Measurements from ENCODE around the gene MRPS21. TPM values are rescaled to one million over a fixed set of nuclear protein-coding genes. Genes with fewer than 3 reads are reported as not detected.

MRPS21 gene
- total and polyA plus RNA-seq, 8 donors, result 19.6 to 70.0 (median 26.9) TPM

GRCh38 chr1:150280138-150280707 lies 13.4 kb upstream of the MRPS21 start:
- WGBS, 2 donors, result 41 to 54% methylated on average over 6 of the region's 6 CpGs
- Histone ChIP-seq H3K4me1 (peaks cover 0 to 4% (median 3%) of the 10 kb centered on the region in 3 donors), H3K27ac (no peak overlapping the region), H3K4me3 (no peak overlapping the region), H3K27me3 (no peaks in the 10 kb centered on the region), H3K9me3 (no peaks in the 10 kb centered on the region), H3K36me3 (no peaks in the 10 kb centered on the region)
- intact Hi-C loops (cut with DNase I), result no loop called here
- TF ChIP-seq CTCF (IDR thresholded peaks at IDR 0.05), result no peak
- ATAC-seq, result no peak
- DNase-seq, result no peak
- FAIRE-seq, result no peak

- DNase-seq (peak in 5 of 6 donors; percentile 64 to 72 (median 69)), FAIRE-seq (peak; percentile 34), ATAC-seq (peak; percentile 57 to 86 (median 76))
- H3K27me3 ChIP-seq, result no peaks in the 10 kb centered on the region
- H3K9me3 ChIP-seq, result no peaks in the 10 kb centered on the region
- H3K4me3 ChIP-seq, result peak overlapping the region; percentile 14 to 60 (median 38)
- peak; percentile 21 to 49 (median 41) for TF ChIP-seq CTCF (IDR thresholded peaks at IDR 0.05)
- H3K36me3 ChIP-seq, result peaks cover 0 to under 1% (median 0%) of the 10 kb centered on the region in 3 donors
- intact Hi-C loops (cut with DNase I), result no loop called here
- H3K4me1 ChIP-seq, result peaks cover 0 to 4% (median 3%) of the 10 kb centered on the region in 3 donors
- WGBS, 2 donors, result 0 to 1% methylated on average over 15 of the region's 15 CpGs
- peak overlapping the region; percentile 67 to 76 (median 72) for H3K27ac ChIP-seq
Observed at GRCh38 chr1:150281221-150281757, 12.4 kb upstream of the MRPS21 start.

- DNase-seq, result peak; percentile 86 to 93 (median 92)
- Histone ChIP-seq H3K4me3 (peak within 1 kb of the TSS; percentile 14 to 60 (median 38)), H3K36me3 (peaks cover 0 to 6% (median 0%) of the 10 kb centered on the region in 3 donors), H3K9me3 (no peaks in the 10 kb centered on the region), H3K27ac (peak within 1 kb of the TSS; percentile 67 to 76 (median 72)), H3K27me3 (no peaks in the 10 kb centered on the region), H3K4me1 (peaks cover 0 to 4% (median 3%) of the 10 kb centered on the region in 3 donors)
- intact Hi-C loops (cut with DNase I), result no loop called here
- no peak for TF ChIP-seq CTCF (IDR thresholded peaks at IDR 0.05)
- 0 to 1% methylated on average over 46 of the region's 46 CpGs for WGBS, 2 donors
- peak; percentile 84 for FAIRE-seq
- peak; percentile 93 to 97 (median 94) for ATAC-seq
Observed at GRCh38 chr1:150281758-150282557, 11.7 kb upstream of the MRPS21 start, which contains the start of gene CIART. CIART (plus strand) TSS chr1:150282554; CDS start chr1:150283268, 714 bp downstream.

GRCh38 chr1:150282558-150282958 lies 11.1 kb upstream of the MRPS21 start:
- Histone ChIP-seq H3K27me3 (no peaks in the 10 kb centered on the region), H3K4me1 (peaks cover 0 to 4% (median 3%) of the 10 kb centered on the region in 3 donors), H3K36me3 (peaks cover 0 to 6% (median 0%) of the 10 kb centered on the region in 3 donors), H3K9me3 (no peaks in the 10 kb centered on the region), H3K27ac (peak overlapping the region in 3 of 4 donors; percentile 45 to 76 (median 67)), H3K4me3 (peak overlapping the region; percentile 14 to 60 (median 38))
- DNase-seq (peak in 1 of 6 donors; percentile 83), FAIRE-seq (no peak), ATAC-seq (peak; percentile 30 to 48 (median 40))
- TF ChIP-seq CTCF (IDR thresholded peaks at IDR 0.05), result no peak
- intact Hi-C loops (cut with DNase I), result no loop called here
- WGBS, 2 donors, result 0 to 1% methylated on average over 21 of the region's 21 CpGs
